Suppressor macrophage (primary cell): ENCODE measurements around the gene LRG1.

ENCODE experiments used
- DNase-seq, 4 experiments: peaks; one replicate each; pipeline ENCODE4 v3.0.0-alpha.2; 2020 to 2022

The LRG1 gene

DNA sequence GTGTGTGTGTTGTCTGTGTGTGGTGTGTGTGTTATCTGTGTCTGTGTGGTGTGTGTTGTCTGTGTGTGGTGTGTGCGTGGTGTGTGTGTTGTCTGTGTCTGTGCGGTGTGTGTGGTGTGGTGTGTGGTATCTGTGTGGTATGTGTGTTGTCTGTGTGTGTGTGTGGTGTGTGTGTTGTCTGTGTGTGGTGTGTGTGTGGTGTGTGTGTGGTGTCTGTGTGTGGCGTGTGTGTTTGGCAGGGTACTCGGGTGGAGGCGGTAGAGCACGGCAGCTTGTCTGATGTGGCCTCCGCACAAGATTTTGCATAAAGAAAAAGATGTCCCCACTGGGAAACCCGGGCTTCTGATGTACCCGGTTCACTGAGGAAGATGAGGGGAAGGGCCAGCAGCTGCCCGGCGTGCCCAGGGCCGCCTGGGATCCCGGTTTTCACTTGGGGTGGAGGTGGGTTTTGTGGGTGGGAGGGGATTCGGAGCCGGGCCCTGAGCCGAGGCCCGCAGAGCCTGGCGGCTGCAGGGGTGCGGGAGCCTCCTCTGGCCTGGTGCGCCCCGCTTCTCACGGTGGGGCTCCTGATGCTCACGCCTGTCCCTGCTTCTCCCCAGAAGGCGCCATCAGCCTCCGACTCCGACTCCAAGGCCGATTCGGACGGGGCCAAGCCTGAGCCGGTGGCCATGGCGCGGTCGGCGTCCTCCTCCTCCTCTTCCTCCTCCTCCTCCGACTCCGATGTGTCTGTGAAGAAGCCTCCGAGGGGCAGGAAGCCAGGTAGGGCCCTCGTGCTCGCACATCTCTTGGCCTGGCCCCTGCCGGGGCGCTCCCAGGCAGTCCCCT, 46.5 kb downstream of the LRG1 start:
- no peak for DNase-seq

- no peak for DNase-seq
Observed at GRCh38 chr19:4492337-4493103, 47.3 kb downstream of the LRG1 start.

GRCh38 chr19:4491446-4491845, 48.4 kb downstream of the LRG1 start:
- no peak for DNase-seq

DNA sequence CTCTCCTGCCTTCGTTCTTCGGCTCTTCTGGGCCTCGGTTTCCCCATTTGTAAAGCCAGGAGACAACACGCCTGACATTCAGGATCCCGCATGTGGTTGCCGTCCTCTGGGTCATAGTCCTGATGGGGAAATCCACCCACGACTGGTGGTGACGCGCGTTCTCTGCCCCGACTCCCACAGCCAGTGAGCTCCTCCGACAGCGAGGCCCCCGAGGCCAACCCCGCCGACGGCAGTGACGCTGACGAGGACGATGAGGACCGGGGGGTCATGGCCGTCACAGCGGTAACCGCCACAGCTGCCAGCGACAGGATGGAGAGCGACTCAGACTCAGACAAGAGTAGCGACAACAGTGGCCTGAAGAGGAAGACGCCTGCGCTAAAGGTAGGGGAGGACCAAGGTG, 51.3 kb downstream of the LRG1 start:
- DNase-seq: no peak

DNA sequence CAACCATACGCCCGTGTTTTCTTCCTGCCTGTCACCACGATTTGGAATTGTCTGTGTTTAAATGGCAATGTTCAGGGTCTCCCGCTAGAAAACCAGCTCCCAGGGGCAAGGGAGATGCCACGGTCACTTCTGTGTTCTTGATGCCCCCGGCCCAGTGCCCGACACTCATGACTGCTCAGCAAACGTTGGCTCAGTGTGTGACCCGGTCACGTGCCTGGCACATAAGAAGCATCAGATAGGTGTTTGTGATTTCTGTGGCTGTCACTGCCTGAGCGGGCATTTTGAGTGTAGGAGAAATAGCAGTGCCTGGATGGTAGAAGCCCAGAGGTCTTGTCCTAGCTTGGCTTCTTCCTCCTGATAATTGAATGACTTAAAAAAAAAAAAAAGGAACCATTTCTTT, 52.3 kb downstream of the LRG1 start:
- no peak for DNase-seq
